ENCODE measurements around the gene COL4A3. TPM values are rescaled to one million over a fixed set of nuclear protein-coding genes. Genes with fewer than 3 reads are reported as not detected.

Gene COL4A3
- total RNA-seq = not detected in 2 replicates

GRCh38 chr2:227163998-227164762 is at the start of gene COL4A3, which contains the start of gene COL4A4:
TSS of gene COL4A3 (plus strand) at chr2:227164624. CDS start at chr2:227164727, 103 bp downstream.
TSS of gene COL4A4 (minus strand) at chr2:227164205. CDS start at chr2:227147483, 16,722 bp downstream.

GRCh38 chr2:227324995-227325838 is 160.8 kb downstream of the COL4A3 start, which contains the start of gene MFF:
TSS of gene MFF (plus strand) at chr2:227325251. CDS start at chr2:227330666, 5,415 bp downstream.

Other genes starting within 250 kb of the COL4A3 start
- gene COL4A4, start 419 bp upstream of the COL4A3 start, total RNA-seq = under 0.01 TPM in 1 of 2 replicates, not detected in the other
- 60.9 and 89.8 TPM in 2 replicates for gene MFF, start 160.6 kb downstream of the COL4A3 start, total RNA-seq
- not detected in 2 replicates for gene TM4SF20, start 214.7 kb downstream of the COL4A3 start, total RNA-seq
- not detected in 2 replicates for gene SCYGR1, start 223.3 kb downstream of the COL4A3 start, total RNA-seq

Data from vein endothelial cell (primary cell).